Upper lobe of left lung (tissue), 6 donors: ENCODE measurements around the gene LAMA3. TPM values are rescaled to one million over a fixed set of nuclear protein-coding genes. Genes with fewer than 3 reads are reported as not detected.
A peak's percentile ranks its signal among the peaks of the same experiment; 100 is the strongest.

Source experiments
- ATAC-seq, 2 donors: fragments of 200-7000 bp; cut with Tn5 transposase; one replicate each; pipeline ENCODE4 v1.9.1; 2022; ENCODE audit warnings: mild to moderate bottlenecking in 2 of 2, moderate library complexity in 2 of 2; ENCODE audit not compliant: low FRiP score in 2 of 2
- DNase-seq, 2 donors: peaks; one replicate each; pipeline ENCODE4 v3.0.0-alpha.2; 2019 to 2020
- H3K27ac ChIP-seq, 4 donors: fragments of 200-600 bp; sonication (generic); one replicate each; pipeline ENCODE4 v1.5.1; 2016 to 2019
- H3K27me3 ChIP-seq, 4 donors: fragments of 200-600 bp; sonication (generic); one replicate each; pipeline ENCODE4 v1.5.1; 2017 to 2019
- H3K36me3 ChIP-seq, 4 donors: fragments of 200-600 bp; sonication (generic); one replicate each; pipeline ENCODE4 v1.5.1; 2016 to 2019
- H3K4me1 ChIP-seq, 4 donors: fragments of 200-600 bp; sonication (generic); one replicate each; pipeline ENCODE4 v1.5.1; 2018 to 2019
- H3K4me3 ChIP-seq, 4 donors: fragments of 200-600 bp; sonication (generic); one replicate each; pipeline ENCODE4 v1.5.1; 2017 to 2019; ENCODE audit warnings: mild to moderate bottlenecking in 2 of 4, moderate library complexity in 1 of 4
- H3K9me3 ChIP-seq, 4 donors: fragments of 200-600 bp; sonication (generic); one replicate each; pipeline ENCODE4 v1.5.1; 2018 to 2019
- CTCF ChIP-seq, 6 experiments: fragments of 450-650 bp in 4 of 6; fragments of 200-600 bp in 2 of 6; sonication (generic) in 2 of 6; IDR thresholded peaks; one replicate each; pipeline ENCODE4 v1.5.1; 2016 to 2019; ENCODE audit warnings: antibody characterized with exemption in 6 of 6
- EP300 ChIP-seq, 4 donors: sonication (generic); formaldehyde crosslinking; IDR thresholded peaks; one replicate each; pipeline ENCODE4 v1.5.1; 2017; ENCODE audit warnings: antibody characterized with exemption in 4 of 4, control low read depth in 2 of 4
- POLR2A ChIP-seq, 4 donors: fragments of 450-650 bp; IDR thresholded peaks; one replicate each; pipeline ENCODE4 v1.5.1; 2016 to 2017; ENCODE audit warnings: antibody characterized with exemption in 4 of 4, mild to moderate bottlenecking in 2 of 4
- POLR2AphosphoS5 ChIP-seq, 2 donors: sonication (generic); formaldehyde crosslinking; IDR thresholded peaks; one replicate each; pipeline ENCODE4 v1.5.1; 2017; ENCODE audit warnings: antibody characterized with exemption in 2 of 2
- WGBS, 2 donors: methylation state at CpG; one replicate each; pipeline ENCODE4 v1.1.5; 2017 to 2018; 5-methylcytosine and 5-hydroxymethylcytosine counted together
- total RNA-seq, 6 donors: library from RNA; depleted of rRNA in 4 of 6; stranded (reverse); fragments of >200 nt in 4 of 6; gene quantifications; one replicate each; pipeline versions ENCODE4 v1.1.0 to v1.2.1, GENCODE V29; 2016 to 2021
- donor health status: DM: no; HTN: no; CAD: no; lungs with moderate emphysema.
- donor health status: DM: no; HTN: yes; CAD: no; lungs with severe emphysema.

LAMA3 gene
- total RNA-seq, 6 donors from 2014 or later: 88.2 to 202 (median 141) TPM

GRCh38 chr18:23897733-23898132 is 208.5 kb downstream of the LAMA3 start:
- 74 to 75% methylated on average over 5 of the region's 5 CpGs for WGBS, 2 donors
- no peak for TF ChIP-seq POLR2A (IDR thresholded peaks at IDR 0.05)
- no peak for TF ChIP-seq EP300 (IDR thresholded peaks at IDR 0.05)
- TF ChIP-seq CTCF (IDR thresholded peaks at IDR 0.05): no peak
- no peak for TF ChIP-seq POLR2AphosphoS5 (IDR thresholded peaks at IDR 0.05)
- Histone ChIP-seq H3K27ac (no peak overlapping the region), H3K4me1 (peaks cover 0 to 4% (median 0%) of the 10 kb centered on the region in 4 donors), H3K27me3 (no peaks in the 10 kb centered on the region), H3K36me3 (peaks cover 0 to 9% (median 1%) of the 10 kb centered on the region in 4 donors), H3K4me3 (no peak overlapping the region), H3K9me3 (no peaks in the 10 kb centered on the region)
- no peak for DNase-seq
- ATAC-seq: no peak

GRCh38 chr18:23900994-23901393 is 211.7 kb downstream of the LAMA3 start:
- H3K9me3 ChIP-seq: no peaks in the 10 kb centered on the region
- peaks cover 0 to 4% (median 0%) of the 10 kb centered on the region in 4 donors for H3K4me1 ChIP-seq
- H3K27ac ChIP-seq: no peak overlapping the region
- H3K4me3 ChIP-seq: no peak overlapping the region
- TF ChIP-seq POLR2AphosphoS5 (IDR thresholded peaks at IDR 0.05): no peak
- TF ChIP-seq CTCF (IDR thresholded peaks at IDR 0.05): no peak
- no peak for TF ChIP-seq EP300 (IDR thresholded peaks at IDR 0.05)
- no peak for TF ChIP-seq POLR2A (IDR thresholded peaks at IDR 0.05)
- ATAC-seq (no peak), DNase-seq (no peak)
- H3K36me3 ChIP-seq: peaks cover 0 to 9% (median 0%) of the 10 kb centered on the region in 4 donors
- no peaks in the 10 kb centered on the region for H3K27me3 ChIP-seq
- WGBS, 2 donors: 35 to 49% methylated on average over 8 of the region's 8 CpGs

GRCh38 chr18:23902396-23902795 is 213.1 kb downstream of the LAMA3 start:
- ATAC-seq: no peak
- DNase-seq: no peak
- TF ChIP-seq EP300 (IDR thresholded peaks at IDR 0.05): no peak
- TF ChIP-seq POLR2AphosphoS5 (IDR thresholded peaks at IDR 0.05): no peak
- TF ChIP-seq POLR2A (IDR thresholded peaks at IDR 0.05): no peak
- TF ChIP-seq CTCF (IDR thresholded peaks at IDR 0.05): no peak
- Histone ChIP-seq H3K4me3 (no peak overlapping the region), H3K27me3 (no peaks in the 10 kb centered on the region), H3K4me1 (peaks cover 0 to 4% (median 0%) of the 10 kb centered on the region in 4 donors), H3K9me3 (no peaks in the 10 kb centered on the region), H3K27ac (no peak overlapping the region), H3K36me3 (peaks cover 0 to 9% (median 0%) of the 10 kb centered on the region in 4 donors)
- 88 to 100% methylated on average over 2 of the region's 2 CpGs for WGBS, 2 donors

- H3K27ac ChIP-seq: no peak overlapping the region
- ATAC-seq (peak in 1 of 2 donors; percentile 52), DNase-seq (no peak)
- H3K9me3 ChIP-seq: no peaks in the 10 kb centered on the region
- H3K4me1 ChIP-seq: peaks cover 0 to 4% (median 0%) of the 10 kb centered on the region in 4 donors
- H3K36me3 ChIP-seq: peaks cover 0 to 6% (median 0%) of the 10 kb centered on the region in 4 donors
- H3K4me3 ChIP-seq: no peak overlapping the region
- 89 to 91% methylated on average over 7 of the region's 7 CpGs for WGBS, 2 donors
- TF ChIP-seq EP300 (IDR thresholded peaks at IDR 0.05) (no peak), POLR2AphosphoS5 (IDR thresholded peaks at IDR 0.05) (peak in 1 of 2 donors; percentile 19)
- no peaks in the 10 kb centered on the region for H3K27me3 ChIP-seq
These were observed 214.7 kb downstream of the LAMA3 start for GRCh38 chr18:23903971-23904370.

- WGBS, 2 donors: 92 to 96% methylated on average over 2 of the region's 2 CpGs
- TF ChIP-seq POLR2A (IDR thresholded peaks at IDR 0.05): no peak
- TF ChIP-seq EP300 (IDR thresholded peaks at IDR 0.05): no peak
- no peak for TF ChIP-seq POLR2AphosphoS5 (IDR thresholded peaks at IDR 0.05)
- TF ChIP-seq CTCF (IDR thresholded peaks at IDR 0.05): no peak
- Histone ChIP-seq H3K4me3 (no peak overlapping the region), H3K36me3 (no peaks in the 10 kb centered on the region), H3K9me3 (no peaks in the 10 kb centered on the region), H3K27me3 (no peaks in the 10 kb centered on the region), H3K4me1 (no peaks in the 10 kb centered on the region), H3K27ac (no peak overlapping the region)
- no peak for ATAC-seq
- no peak for DNase-seq
These were observed 217.4 kb downstream of the LAMA3 start for GRCh38 chr18:23906658-23907057.
